CD4-positive, alpha-beta T cell treated with Interleukin-6 at 100 ng/mL for 8 hours (primary cell): ENCODE data around the gene TPCN1.

Experiments used
- DNase-seq: peaks from one replicate; pipeline ENCODE4 v3.0.0-alpha.2; 2020; ENCODE audit warnings: mixed read lengths, low spot score

The TPCN1 gene

DNA sequence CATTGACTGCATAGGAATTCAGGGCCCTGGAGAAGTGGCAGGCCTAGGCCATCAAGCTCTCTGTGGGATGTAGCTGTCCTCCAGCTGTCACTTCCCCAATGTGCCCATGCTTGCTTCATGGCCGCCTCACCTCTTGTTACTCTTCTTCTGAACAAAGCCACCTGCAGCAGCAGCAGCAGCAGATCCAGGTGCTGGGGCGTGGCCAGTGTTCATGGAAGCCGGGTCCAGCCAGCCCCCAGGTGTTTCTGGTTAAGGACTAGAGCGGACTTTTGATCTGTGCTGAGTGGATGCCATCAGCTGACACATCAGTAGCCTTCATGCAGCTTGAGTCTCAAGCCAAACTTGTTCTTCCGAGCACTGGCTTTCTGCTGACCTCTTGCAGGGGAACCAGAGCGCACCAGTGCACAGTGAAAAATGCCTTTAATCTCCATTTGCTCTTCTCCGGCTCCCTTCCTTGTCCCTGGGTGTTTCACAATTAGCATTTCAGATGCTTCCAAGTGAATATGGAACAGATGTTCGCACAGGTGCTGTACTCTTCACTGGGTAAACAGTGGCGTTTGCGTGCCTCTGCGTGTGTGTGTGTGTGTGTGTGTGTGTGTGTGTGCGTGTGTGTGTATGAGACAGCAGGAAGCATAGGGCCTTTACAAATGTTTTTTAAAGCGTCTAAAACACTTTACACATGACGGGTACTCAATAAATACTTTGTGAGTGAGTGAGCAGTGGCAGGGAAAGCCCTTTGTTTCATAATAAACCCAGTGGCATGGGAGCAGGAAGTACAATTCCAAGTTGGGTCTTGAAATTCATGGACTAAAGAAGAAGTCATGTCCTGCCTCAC is 20.1 kb downstream of the TPCN1 start:
- DNase-seq = no peak

DNA sequence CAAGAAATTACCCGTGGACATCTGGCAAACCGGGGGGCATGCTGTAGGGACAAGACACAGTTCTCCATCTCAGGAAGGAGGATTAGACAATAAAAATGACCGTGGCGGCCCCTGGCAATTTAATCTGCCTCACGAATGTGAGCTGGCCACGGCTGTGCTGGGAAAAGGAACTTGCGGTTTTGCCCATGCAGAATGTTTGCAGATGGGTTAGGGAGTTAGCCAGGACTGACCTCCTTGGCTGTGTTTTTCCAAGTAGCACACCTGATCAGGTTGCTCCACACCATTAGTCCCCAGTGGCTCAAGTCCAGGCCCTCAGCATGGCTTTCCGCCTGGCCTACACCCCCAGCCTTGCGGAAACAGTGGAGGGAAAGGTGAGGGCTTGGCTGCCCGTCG is 20.8 kb downstream of the TPCN1 start:
- no peak for DNase-seq

- no peak for DNase-seq
Measured at GRCh38 chr12:113242560-113242959, 21.3 kb downstream of the TPCN1 start.

DNA sequence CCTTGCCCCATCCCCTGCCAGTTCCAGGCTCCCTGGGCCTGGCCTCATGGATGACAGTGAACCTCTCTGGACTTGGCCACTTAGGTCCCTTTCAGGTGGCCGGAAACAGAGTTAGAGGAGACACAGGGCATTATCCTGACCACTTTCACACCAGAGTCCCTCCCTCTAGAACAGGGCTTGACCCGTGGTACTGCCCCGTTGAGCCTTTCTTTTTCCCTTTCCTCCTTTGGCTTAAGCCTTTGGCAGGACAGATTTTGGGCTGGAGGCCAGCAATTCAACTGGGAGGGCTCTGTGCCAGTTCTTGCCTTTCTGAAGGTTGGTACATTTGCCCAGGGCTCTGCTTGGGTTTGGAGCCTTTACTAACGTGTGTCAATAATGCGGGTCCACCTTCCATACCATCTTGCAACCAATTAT is 22.8 kb downstream of the TPCN1 start:
- DNase-seq = no peak

DNA sequence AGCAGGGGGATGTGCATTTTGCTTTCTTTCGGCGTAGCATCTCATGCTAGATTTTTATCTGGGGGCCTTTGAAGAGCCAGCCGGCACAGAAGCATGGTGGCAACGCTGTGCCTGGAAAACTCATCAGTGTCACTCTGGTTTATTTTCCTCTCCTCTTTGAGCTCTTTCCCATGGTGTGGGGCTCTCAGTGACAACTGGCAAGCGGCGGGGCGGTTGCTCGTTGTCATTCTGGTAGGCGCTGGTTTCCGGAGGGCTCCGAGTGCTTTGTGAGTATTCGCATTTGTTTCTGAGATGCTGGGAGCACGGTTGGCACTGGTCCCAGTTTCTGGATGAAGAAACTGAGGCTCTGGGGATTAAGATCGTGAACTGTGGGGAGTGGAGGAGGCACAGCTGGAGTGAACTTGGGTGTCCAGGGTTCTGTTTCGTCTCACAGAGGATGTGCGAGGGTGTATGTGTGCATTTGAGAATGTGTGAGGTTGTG is 23.3 kb downstream of the TPCN1 start:
- DNase-seq = no peak

DNA sequence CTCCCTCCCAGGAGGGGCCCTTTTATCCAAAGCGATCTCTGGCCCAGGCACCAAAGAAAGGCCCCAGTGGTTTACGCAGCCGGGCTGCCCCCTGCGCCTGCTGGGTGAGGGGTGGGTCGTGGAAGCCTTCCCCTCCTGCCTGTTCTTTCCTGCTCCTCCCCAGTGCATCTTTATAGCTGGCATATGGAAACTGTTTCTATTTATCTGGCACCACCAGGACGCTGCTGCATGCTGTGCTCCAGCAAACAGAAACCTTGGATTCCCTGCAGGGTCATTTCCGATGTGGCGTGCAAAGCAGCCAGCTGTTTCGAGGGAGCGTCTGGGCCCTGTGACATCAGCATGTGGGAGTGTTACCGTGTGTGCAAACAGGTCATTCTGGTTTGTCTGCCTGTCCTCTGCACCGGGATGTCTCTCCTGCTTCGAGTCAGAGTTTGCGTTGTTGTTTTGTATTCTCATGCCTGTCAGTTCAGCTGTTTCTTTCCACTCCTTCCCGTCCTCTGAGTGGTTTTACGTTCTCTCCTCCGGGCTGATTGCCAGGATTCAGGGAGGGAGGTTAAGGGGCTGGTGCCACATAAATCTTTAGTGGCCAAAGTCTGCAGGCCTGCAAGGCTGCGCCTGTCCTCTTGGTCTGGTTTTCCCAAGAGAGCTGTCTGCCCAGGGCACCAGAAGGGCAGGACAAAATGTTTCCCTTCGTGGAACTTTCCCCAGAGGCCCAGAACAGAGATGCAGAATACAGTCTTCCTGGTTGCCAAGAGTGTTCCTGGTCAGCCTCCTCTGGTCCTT is 24.6 kb downstream of the TPCN1 start:
- DNase-seq = no peak

DNA sequence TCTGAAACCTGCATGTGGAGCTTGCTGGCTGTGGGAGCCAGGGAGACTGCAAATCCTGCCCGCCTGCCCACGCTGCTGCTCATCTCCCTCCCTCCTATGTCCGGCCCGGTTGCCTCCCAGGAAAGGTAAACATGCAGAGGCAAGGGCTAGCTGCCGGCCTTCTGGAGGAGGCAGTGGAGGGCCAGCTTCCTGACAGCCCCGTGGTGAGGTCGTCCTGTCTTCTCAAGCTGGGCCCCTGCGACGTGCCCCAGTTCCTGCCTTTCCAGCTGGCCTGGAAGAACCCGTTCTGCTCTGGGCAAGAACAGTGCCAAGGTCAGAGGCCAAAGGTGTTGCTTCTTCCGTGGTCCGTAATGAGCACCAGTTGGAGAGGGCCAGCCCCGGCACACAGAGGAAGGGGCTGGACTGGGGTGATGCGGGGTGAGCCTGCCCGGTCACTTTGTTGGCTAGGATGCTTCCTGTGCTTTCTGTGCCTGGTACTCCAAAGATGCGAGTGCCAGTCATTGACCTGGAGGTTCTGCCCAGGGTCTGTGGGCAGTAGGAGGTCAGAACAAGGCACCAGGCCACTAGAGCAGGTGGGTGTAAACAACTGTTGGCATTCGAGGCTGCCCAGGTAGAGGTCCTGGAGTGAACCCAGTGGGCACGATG is 25.3 kb downstream of the TPCN1 start:
- DNase-seq = no peak

GRCh38 chr12:113247123-113248050 is 26.1 kb downstream of the TPCN1 start:
- no peak for DNase-seq

- no peak for DNase-seq
Measured at GRCh38 chr12:113248051-113248825, 27.0 kb downstream of the TPCN1 start.

DNA sequence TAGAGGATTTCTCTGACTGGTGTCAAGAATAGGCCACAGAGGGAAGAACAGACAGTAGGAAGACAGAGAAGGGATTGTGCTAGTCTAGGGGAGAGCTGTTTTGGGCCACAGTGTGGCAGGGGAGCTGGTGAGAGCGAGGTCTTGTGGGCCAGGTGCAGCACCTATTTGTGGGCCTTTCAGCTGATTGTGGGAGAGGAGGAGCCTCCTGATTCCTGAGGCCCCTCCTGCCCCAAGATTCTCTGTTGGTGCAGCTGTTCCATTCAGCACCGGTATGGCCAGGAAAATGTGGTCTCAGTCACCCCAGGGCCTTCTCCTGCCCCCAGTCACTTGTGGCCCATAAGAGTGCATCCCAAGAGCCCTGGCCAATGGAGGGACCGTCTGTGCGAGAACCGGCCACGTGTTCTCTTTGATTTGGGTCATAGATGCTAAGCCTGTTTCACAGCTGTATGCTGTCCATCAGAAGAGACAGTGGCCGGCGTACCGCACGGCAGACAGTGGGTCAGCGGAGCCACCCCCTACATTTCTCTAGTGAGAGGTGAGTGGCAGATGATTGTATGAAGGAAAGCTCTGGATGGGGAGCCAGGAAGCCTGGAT is 27.7 kb downstream of the TPCN1 start:
- DNase-seq = no peak

DNA sequence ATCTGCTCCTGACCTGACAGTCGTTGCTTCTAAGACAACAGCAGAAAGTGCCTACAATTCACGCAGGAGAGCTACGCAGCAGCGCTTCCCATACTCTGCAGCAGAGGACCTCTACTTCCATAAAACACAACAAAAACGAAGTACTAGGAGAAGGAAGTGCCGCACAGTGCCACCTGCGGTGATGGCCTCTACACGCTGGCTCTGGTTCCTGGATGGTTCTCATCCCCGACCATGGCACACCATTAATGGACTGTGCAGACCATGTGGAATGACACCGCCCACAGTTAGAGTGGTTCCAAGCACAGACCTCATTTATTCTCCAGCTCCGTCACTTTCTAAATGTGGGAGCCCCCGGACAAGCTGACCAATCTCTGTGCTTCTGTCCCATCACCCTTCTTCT is 28.3 kb downstream of the TPCN1 start:
- DNase-seq = no peak

DNA sequence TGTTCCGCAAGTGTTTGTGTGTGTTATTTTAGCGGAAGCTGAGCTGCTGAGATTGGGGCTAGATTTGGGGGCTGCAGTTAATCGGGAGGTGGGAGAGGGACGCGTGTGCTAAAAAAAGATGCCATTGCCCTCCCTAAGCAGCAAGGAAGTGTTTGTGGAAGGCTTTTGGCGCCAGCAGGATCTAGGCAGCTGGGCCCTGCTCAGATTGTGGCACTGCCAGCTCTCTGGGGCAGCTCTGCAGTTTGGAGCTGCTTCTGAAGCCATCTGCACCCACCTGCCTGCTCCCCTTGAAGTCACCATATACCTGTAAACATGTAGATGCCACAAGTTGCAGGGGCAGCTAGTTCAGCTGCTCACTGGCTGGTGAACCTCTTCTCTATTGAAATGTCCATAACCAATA is 28.8 kb downstream of the TPCN1 start:
- no peak for DNase-seq

DNA sequence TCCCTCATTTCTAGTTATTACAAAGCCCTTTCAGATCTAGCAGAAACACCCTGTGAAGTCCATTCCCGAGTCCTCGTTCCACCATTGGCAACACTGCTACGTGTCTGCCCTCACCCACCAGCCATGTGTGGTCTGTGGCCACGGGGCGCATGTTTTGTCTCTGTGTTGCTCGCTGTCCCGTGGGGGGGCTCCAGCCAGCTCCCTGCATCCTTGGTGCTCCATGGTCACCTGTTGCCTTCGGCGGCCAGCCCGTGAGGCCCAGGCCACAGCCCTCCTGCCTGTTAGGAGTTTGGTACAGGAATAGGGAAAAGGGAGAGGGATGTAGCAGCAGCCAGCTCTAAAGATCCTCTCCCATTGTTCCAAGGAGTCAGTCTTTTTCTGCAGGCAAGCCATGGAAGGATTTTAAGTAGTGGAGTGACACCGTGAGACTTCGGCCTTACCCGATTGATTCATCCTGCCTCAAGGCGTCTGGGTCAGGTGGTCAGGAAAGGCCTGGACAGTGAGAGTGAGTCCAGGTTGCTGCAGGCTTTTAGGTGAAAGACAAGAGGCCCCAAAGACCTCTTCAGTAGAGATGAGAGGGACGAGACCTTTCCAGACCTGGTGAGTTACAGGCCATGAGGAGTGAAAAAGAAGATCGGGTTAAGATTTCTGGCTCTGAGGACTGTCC is 30.3 kb downstream of the TPCN1 start:
- DNase-seq = no peak

GRCh38 chr12:113252494-113252893 is 31.2 kb downstream of the TPCN1 start:
- DNase-seq = no peak

DNA sequence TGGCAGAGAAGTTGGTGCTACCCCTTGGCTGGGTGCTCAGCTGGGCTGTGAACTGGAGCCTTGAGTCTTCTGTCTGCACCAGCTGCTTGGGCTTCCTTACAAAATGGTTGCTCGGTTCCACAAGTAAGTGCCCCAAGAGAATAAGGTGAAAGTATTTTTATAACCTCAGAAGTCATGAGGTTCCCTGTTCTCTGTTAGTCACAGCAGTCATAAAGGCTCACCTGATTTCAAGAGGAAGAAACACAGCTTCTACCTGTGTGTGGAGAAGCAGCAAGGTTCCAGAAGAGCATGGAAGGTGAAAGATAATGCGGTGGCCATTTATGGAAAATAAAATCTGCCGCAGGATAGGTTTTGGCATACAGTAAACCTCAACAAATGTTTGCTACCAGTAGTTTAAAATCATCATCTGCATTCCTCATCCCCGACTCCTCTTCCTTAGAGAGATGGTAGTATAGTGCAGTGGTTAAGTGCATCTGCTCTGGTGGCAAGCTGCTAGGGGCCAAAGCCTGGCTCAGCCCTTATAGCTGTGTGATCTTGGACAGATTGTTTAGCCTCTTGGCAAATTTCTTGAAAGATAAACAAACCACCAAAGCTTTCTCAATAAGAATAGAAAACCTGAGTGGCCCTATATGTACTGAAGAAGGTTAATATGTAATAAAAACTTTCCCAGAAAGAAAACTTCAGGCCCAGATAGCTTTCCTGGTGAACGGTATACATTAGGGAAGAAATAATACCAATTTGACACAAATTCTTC is 32.4 kb downstream of the TPCN1 start:
- DNase-seq = no peak

GRCh38 chr12:113254298-113254697 is 33.0 kb downstream of the TPCN1 start:
- DNase-seq = no peak

GRCh38 chr12:113257564-113257963 is 36.3 kb downstream of the TPCN1 start:
- DNase-seq = no peak

GRCh38 chr12:113260127-113260526 is 38.9 kb downstream of the TPCN1 start:
- no peak for DNase-seq

DNA sequence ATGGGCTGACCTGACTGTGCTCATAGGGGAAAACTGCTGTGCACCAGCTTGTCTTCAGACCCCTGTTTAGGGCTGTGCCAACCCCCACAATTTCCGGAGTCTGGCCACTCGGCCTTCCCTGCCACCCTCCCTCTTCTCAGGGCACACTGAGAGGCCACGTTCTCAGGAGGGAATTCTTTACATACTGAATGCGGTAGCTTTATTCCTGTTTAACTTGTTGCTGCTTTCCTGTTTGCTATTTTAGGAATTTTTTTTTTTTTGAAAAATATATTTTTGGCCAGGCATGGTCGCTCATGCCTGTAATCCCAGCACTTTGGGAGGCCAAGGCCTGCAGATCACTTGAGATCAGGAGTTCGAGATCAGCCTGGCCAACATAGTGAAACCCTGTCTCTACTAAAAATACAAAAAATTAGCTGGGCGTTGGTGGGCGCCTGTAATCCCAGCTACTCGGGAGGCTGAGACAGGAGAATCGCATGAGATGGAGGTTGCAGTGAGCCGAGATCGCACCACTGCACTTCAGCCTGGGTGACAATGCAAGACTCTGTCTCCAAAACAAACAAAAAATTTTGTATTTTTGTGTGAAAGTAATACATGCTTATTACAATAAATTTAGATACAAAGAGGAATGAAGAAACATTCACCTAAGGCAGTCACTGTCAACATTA is 39.5 kb downstream of the TPCN1 start:
- no peak for DNase-seq
